HepG2 (cell line): ENCODE measurements around the gene MAP2K2. TPM values are rescaled to one million over a fixed set of nuclear protein-coding genes. Genes with fewer than 3 reads are reported as not detected.

Experiments
- CBFB ChIP-seq: sonication (generic); formaldehyde crosslinking; IDR thresholded peaks from 2 replicates; pipeline ENCODE4 v1.4.0; 2020; ENCODE audit warnings: missing genetic modification reagents
- CENPT ChIP-seq: sonication (generic); formaldehyde crosslinking; IDR thresholded peaks from 2 replicates; pipeline ENCODE4 v1.8.0; 2022; ENCODE audit warnings: low read depth, mild to moderate bottlenecking, moderate library complexity, missing genetic modification reagents
- CREB1 ChIP-seq, 2 experiments: fragments of 450-650 bp in 1 of 2; IDR thresholded peaks; 2 replicates each; pipeline ENCODE4 v1.6.1; 2016 to 2017; ENCODE audit warnings: control low read depth in 1 of 2, mild to moderate bottlenecking in 1 of 2, missing compliant biosample characterization in 1 of 2, missing genetic modification characterization in 1 of 2
- EED ChIP-seq: sonication (generic); formaldehyde crosslinking; IDR thresholded peaks from 2 replicates; pipeline ENCODE4 v1.5.0; 2020; ENCODE audit warnings: mild to moderate bottlenecking, missing genetic modification reagents
- KDM3A ChIP-seq: IDR thresholded peaks from 2 replicates; pipeline ENCODE4 v1.6.1; 2018; ENCODE audit warnings: low read depth, missing compliant biosample characterization
- KDM4B ChIP-seq: sonication (generic); formaldehyde crosslinking; IDR thresholded peaks from 2 replicates; pipeline ENCODE4 v1.4.0; 2020; ENCODE audit warnings: missing genetic modification reagents
- MAZ ChIP-seq, 2 experiments: sonication (generic) in 1 of 2; formaldehyde crosslinking in 1 of 2; IDR thresholded peaks; 2 replicates each; pipeline versions ENCODE4 v1.5.0 to v1.6.1; 2012 to 2020; ENCODE audit warnings: low read depth in 2 of 2, mild to moderate bottlenecking in 2 of 2, borderline replicate concordance in 1 of 2, improper control_type of control experiment in 1 of 2, low read length in 1 of 2, missing genetic modification reagents in 1 of 2, moderate library complexity in 1 of 2
- MEIS2 ChIP-seq: sonication (generic); formaldehyde crosslinking; IDR thresholded peaks from 2 replicates; pipeline ENCODE4 v1.9.0; 2021; ENCODE audit warnings: mild to moderate bottlenecking, missing genetic modification reagents
- MTA1 ChIP-seq: sonication (generic); formaldehyde crosslinking; IDR thresholded peaks from 2 replicates; pipeline ENCODE4 v1.4.0; 2020; ENCODE audit warnings: missing genetic modification reagents, mild to moderate bottlenecking, borderline replicate concordance
- NFKBIZ ChIP-seq: IDR thresholded peaks from 2 replicates; pipeline ENCODE4 v1.6.1; 2018; ENCODE audit warnings: missing genetic modification reagents, missing compliant biosample characterization
- RFX3 ChIP-seq: IDR thresholded peaks from 2 replicates; pipeline ENCODE4 v1.6.1; 2016; ENCODE audit warnings: missing biosample characterization, missing genetic modification reagents
- STAG1 ChIP-seq: sonication (generic); formaldehyde crosslinking; IDR thresholded peaks from 2 replicates; pipeline ENCODE4 v1.4.0; 2020; ENCODE audit warnings: missing genetic modification reagents
- TBX3 ChIP-seq: fragments of 450-650 bp; IDR thresholded peaks from 2 replicates; pipeline ENCODE4 v1.6.1; 2017; ENCODE audit warnings: antibody characterized with exemption, mild to moderate bottlenecking, inconsistent platforms, borderline replicate concordance
- ZFP62 ChIP-seq: sonication (generic); formaldehyde crosslinking; IDR thresholded peaks from 2 replicates; pipeline ENCODE4 v1.4.0; 2020; ENCODE audit warnings: missing genetic modification reagents
- ZFP90 ChIP-seq: sonication (generic); formaldehyde crosslinking; IDR thresholded peaks from 2 replicates; pipeline ENCODE4 v1.8.0; 2022; ENCODE audit warnings: missing genetic modification reagents, mild to moderate bottlenecking, inconsistent platforms, borderline replicate concordance
- ZNF616 ChIP-seq: sonication (generic); formaldehyde crosslinking; IDR thresholded peaks from 2 replicates; pipeline ENCODE4 v1.5.0; 2020; ENCODE audit warnings: low read depth, mild to moderate bottlenecking, missing genetic modification reagents
- ZNF777 ChIP-seq: sonication (generic); formaldehyde crosslinking; IDR thresholded peaks from 2 replicates; pipeline ENCODE4 v1.4.0; 2020; ENCODE audit warnings: missing genetic modification reagents
- ZSCAN20 ChIP-seq: sonication (generic); formaldehyde crosslinking; IDR thresholded peaks from 2 replicates; pipeline ENCODE4 v1.4.0; 2020; ENCODE audit warnings: missing genetic modification reagents, mild to moderate bottlenecking, borderline replicate concordance
- polyA plus RNA-seq, 8 experiments: library from polyadenylated mRNA; depleted of rRNA in 3 of 8; stranded (reverse) in 7 of 8; unstranded in 1 of 8; fragments of >200 nt; fragmentation: Illumina TruSeq in 4 of 8; extraction: Trizol in 4 of 8; gene quantifications; 2 replicates each; pipeline versions ENCODE4 v1.2.1 to v1.2.3, GENCODE V29; 2011 to 2016; ENCODE audit warnings: low read depth in 4 of 8, missing spikeins in 1 of 8, mixed read lengths in 1 of 8; ENCODE audit not compliant: insufficient read depth in 1 of 8
- total RNA-seq, 5 experiments: library from RNA; depleted of rRNA; stranded (reverse); fragments of >200 nt; fragmentation: Illumina TruSeq; extraction: Trizol; gene quantifications; 2 replicates each; pipeline ENCODE4 v1.2.3, GENCODE V29; 2016; ENCODE audit warnings: low read depth in 1 of 5
- TF ChIP-seq, protein P1 (sequence below): sonication (generic); formaldehyde crosslinking; IDR thresholded peaks from 2 replicates; pipeline ENCODE4 v1.4.0; 2020; ENCODE audit warnings: missing genetic modification reagents, borderline replicate concordance
- TF ChIP-seq, protein P2 (sequence below): sonication (generic); formaldehyde crosslinking; IDR thresholded peaks from 2 replicates; pipeline ENCODE4 v1.4.0; 2020; ENCODE audit warnings: missing genetic modification reagents

Gene MAP2K2
- total and polyA plus RNA-seq, 2 of the 13 experiments (the other 11 are each of a cell fraction or from before 2014, with no cell fraction given): 70.3 to 80.9 TPM

DNA sequence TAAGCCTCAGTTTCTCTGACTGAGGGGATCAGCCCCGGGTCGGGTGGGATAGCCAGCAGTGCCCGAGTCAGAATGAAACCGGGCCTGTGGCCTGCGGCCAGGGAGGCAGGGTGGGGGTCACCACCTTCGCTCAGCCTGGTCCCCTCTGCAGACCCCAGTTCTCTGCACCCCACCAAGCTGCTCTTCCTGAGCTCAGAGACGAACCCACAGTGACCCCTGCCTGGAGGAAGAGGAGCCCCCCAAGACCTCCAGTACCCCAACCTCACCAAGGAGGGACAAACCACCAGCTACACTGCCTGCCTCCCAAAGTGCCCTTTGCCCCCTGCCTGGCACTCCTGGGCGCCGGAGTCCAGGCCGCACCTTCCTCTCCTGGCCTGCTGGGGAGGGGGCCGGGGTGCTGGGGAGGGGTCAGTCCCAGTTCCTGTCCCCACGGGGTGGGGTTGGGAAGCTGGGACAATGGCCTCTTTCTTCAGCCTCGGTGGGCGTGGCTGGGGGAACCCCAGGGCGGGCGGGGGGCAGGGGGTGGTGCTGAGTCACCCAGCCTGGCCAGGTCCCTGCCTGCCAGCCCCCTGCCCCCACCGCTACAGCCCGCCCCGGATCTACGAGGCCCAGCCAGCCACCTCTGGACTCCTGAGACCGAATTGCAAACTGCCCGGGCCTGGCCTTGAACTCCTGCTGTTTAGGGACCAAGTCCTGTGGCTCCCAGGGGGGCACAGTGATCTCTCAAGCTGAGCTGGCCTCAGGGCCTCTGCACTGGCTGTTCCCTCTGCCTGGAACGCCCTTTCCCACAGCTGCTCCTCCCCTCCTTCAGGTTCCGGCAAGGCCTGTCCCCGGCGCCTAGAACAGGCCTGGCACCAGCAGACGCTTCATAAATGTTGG lies 71.6 kb downstream of the MAP2K2 start (continued):
- TF ChIP-seq CENPT (CRISPR knock-in tag) (no peak), NFKBIZ (CRISPR knock-in tag) (0 out of 2 replicates have a peak, but pooled peaks have one; percentile 64), MEIS2 (peak; percentile 81; the same call in 1 of the 2 replicates), CBFB (CRISPR knock-in tag) (peak; percentile 86), MTA1 (peak; percentile 92; the same call in 1 of the 2 replicates), ZFP90 (CRISPR knock-in tag) (no peak), KDM4B (peak; percentile 81; the same call in 1 of the 2 replicates), MAZ (IDR thresholded peaks at IDR 0.05; ENCODE audit: borderline replicate concordance, low read depth, low read length) (peak; percentile 56; the same call in 1 of the 2 replicates), MAZ (CRISPR knock-in tag; IDR thresholded peaks at IDR 0.05; ENCODE audit: low read depth) (peak; percentile 84), ZNF777 (peak; percentile 50), TBX3 (peak; percentile 35; the same call in 1 of the 2 replicates), RFX3 (CRISPR knock-in tag) (no peak), CREB1 (IDR thresholded peaks at IDR 0.05) (no peak), CREB1 (CRISPR knock-in tag; IDR thresholded peaks at IDR 0.05) (no peak), ZSCAN20 (peak; percentile 94), EED (CRISPR knock-in tag) (no peak), ZFP62 (CRISPR knock-in tag) (no peak), KDM3A (CRISPR knock-in tag) (peak; percentile 90; the same call in 1 of the 2 replicates), ZNF616 (CRISPR knock-in tag) (no peak), STAG1 (peak; percentile 34; the same call in 1 of the 2 replicates)
- TF ChIP-seq, protein P1, sequence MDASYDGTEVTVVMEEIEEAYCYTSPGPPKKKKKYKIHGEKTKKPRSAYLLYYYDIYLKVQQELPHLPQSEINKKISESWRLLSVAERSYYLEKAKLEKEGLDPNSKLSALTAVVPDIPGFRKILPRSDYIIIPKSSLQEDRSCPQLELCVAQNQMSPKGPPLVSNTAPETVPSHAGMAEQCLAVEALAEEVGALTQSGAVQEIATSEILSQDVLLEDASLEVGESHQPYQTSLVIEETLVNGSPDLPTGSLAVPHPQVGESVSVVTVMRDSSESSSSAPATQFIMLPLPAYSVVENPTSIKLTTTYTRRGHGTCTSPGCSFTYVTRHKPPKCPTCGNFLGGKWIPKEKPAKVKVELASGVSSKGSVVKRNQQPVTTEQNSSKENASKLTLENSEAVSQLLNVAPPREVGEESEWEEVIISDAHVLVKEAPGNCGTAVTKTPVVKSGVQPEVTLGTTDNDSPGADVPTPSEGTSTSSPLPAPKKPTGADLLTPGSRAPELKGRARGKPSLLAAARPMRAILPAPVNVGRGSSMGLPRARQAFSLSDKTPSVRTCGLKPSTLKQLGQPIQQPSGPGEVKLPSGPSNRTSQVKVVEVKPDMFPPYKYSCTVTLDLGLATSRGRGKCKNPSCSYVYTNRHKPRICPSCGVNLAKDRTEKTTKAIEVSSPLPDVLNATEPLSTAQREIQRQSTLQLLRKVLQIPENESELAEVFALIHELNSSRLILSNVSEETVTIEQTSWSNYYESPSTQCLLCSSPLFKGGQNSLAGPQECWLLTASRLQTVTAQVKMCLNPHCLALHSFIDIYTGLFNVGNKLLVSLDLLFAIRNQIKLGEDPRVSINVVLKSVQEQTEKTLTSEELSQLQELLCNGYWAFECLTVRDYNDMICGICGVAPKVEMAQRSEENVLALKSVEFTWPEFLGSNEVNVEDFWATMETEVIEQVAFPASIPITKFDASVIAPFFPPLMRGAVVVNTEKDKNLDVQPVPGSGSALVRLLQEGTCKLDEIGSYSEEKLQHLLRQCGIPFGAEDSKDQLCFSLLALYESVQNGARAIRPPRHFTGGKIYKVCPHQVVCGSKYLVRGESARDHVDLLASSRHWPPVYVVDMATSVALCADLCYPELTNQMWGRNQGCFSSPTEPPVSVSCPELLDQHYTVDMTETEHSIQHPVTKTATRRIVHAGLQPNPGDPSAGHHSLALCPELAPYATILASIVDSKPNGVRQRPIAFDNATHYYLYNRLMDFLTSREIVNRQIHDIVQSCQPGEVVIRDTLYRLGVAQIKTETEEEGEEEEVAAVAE (CRISPR knock-in tag): no peak
- TF ChIP-seq, protein P2, sequence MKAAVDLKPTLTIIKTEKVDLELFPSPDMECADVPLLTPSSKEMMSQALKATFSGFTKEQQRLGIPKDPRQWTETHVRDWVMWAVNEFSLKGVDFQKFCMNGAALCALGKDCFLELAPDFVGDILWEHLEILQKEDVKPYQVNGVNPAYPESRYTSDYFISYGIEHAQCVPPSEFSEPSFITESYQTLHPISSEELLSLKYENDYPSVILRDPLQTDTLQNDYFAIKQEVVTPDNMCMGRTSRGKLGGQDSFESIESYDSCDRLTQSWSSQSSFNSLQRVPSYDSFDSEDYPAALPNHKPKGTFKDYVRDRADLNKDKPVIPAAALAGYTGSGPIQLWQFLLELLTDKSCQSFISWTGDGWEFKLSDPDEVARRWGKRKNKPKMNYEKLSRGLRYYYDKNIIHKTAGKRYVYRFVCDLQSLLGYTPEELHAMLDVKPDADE (CRISPR knock-in tag): no peak
